Sciatic nerve (tissue), 2 donors: ENCODE results near the gene OR10J4. TPM values are rescaled to one million over a fixed set of nuclear protein-coding genes. Genes with fewer than 3 reads are reported as not detected.
"Not testable (repeated sequence)": the region's sequence is repeated elsewhere in the genome, so short reads cannot be mapped to it uniquely, and the experiment has no call there.

ENCODE experiments used
- ATAC-seq: fragments of 200-7000 bp; cut with Tn5 transposase; one replicate; pipeline ENCODE4 v1.9.1; 2020; ENCODE audit warnings: mild to moderate bottlenecking, moderate library complexity
- DNase-seq: peaks from one replicate; pipeline ENCODE4 v3.0.0-alpha.2; 2020; ENCODE audit warnings: low spot score
- intact Hi-C: fragments of 100-400 bp; cut with DNase I; formaldehyde crosslinking; loops from one replicate; pipeline ENCODE4 v1.14.2; 2022
- total RNA-seq: library from RNA; stranded (reverse); fragmentation: NEBNext Ultra II Directional; extraction: Animal tissue kit (Norgen Biotek cat#: 25700); gene quantifications from one replicate; pipeline ENCODE4 v1.2.1, GENCODE V29; 2021
- donor health status: DM: no; HTN: no; CAD: no.
- donor health status: DM: no; HTN: no; CAD: no.

Gene OR10J4
- total RNA-seq, result not detected

- DNase-seq (no peak), ATAC-seq (no peak)
- intact Hi-C loops, result no loop called here
These were observed at the start of gene OR10J4 for GRCh38 chr1:159431904-159432303. Gene OR10J4 (plus strand): TSS chr1:159432204.

GRCh38 chr1:159406821-159407220, 25.2 kb upstream of the OR10J4 start:
- intact Hi-C loops, result no loop called here
- ATAC-seq, result no peak
- no peak for DNase-seq

- intact Hi-C loops, result no loop called here
- no peak for ATAC-seq
- no peak for DNase-seq
These were observed 23.1 kb upstream of the OR10J4 start for GRCh38 chr1:159408862-159409400.

- DNase-seq, result no peak
- ATAC-seq, result no peak
- intact Hi-C loops, result no loop called here
These were observed 10.2 kb upstream of the OR10J4 start for GRCh38 chr1:159421821-159422220.

- intact Hi-C loops, result no loop called here
- ATAC-seq, result no peak
- DNase-seq, result no peak
These were observed 3.5 kb upstream of the OR10J4 start for GRCh38 chr1:159428536-159428935.

- ATAC-seq, result no peak
- intact Hi-C loops, result no loop called here
- no peak for DNase-seq
These were observed 2.7 kb upstream of the OR10J4 start for GRCh38 chr1:159429074-159429861.

- DNase-seq, result no peak
- peak; percentile 55 for ATAC-seq
- intact Hi-C loops, result no loop called here
These were observed 1.0 kb upstream of the OR10J4 start for GRCh38 chr1:159430985-159431384.

GRCh38 chr1:159436469-159436868, 4.5 kb downstream of the OR10J4 start:
- no peak for DNase-seq
- intact Hi-C loops, result no loop called here
- no peak for ATAC-seq

- intact Hi-C loops, result no loop called here
- DNase-seq, result no peak
- ATAC-seq, result no peak
These were observed 7.4 kb downstream of the OR10J4 start, which contains the start of gene OR10J1 for GRCh38 chr1:159439422-159439821. Gene OR10J1 (plus strand): TSS chr1:159439722. CDS start chr1:159439792, 70 bp downstream.

GRCh38 chr1:159441360-159441759, 9.4 kb downstream of the OR10J4 start:
- ATAC-seq (no peak), DNase-seq (no peak)
- intact Hi-C loops, result no loop called here

GRCh38 chr1:159442428-159442827, 10.4 kb downstream of the OR10J4 start:
- no peak for ATAC-seq
- intact Hi-C loops, result no loop called here
- DNase-seq, result no peak

- ATAC-seq, result no peak
- no peak for DNase-seq
- intact Hi-C loops, result no loop called here
These were observed 11.2 kb downstream of the OR10J4 start for GRCh38 chr1:159443066-159443750.

- intact Hi-C loops, result no loop called here
- no peak for DNase-seq
These were observed 12.5 kb downstream of the OR10J4 start for GRCh38 chr1:159444511-159444910.

GRCh38 chr1:159448181-159448580, 16.2 kb downstream of the OR10J4 start:
- ATAC-seq (no peak), DNase-seq (no peak)
- intact Hi-C loops, result no loop called here

More at GRCh38 chr1:159444511-159444910, 12.5 kb downstream of the OR10J4 start:
- ATAC-seq, result no peak

GRCh38 chr1:159449605-159450004, 17.6 kb downstream of the OR10J4 start:
- ATAC-seq, intact Hi-C loops, DNase-seq: not testable (repeated sequence)

- DNase-seq, result no peak
- ATAC-seq, result no peak
- intact Hi-C loops, result no loop called here
These were observed 27.5 kb downstream of the OR10J4 start for GRCh38 chr1:159459551-159459950.

- intact Hi-C loops, result no loop called here
- DNase-seq (no peak), ATAC-seq (no peak)
These were observed 33.2 kb downstream of the OR10J4 start for GRCh38 chr1:159465191-159465603.

- no peak for ATAC-seq
- intact Hi-C loops, result no loop called here
These were observed 36.3 kb downstream of the OR10J4 start for GRCh38 chr1:159468321-159468720.

GRCh38 chr1:159469921-159470533, 38.0 kb downstream of the OR10J4 start:
- ATAC-seq (no peak), DNase-seq (no peak)
- intact Hi-C loops, result no loop called here

More at GRCh38 chr1:159468321-159468720, 36.3 kb downstream of the OR10J4 start:
- DNase-seq, result no peak

- intact Hi-C loops, result no loop called here
- DNase-seq (no peak), ATAC-seq (no peak)
These were observed 41.3 kb downstream of the OR10J4 start for GRCh38 chr1:159473335-159473734.
